ENCODE measurements around the gene ALG12. TPM values are rescaled to one million over a fixed set of nuclear protein-coding genes. Genes with fewer than 3 reads are reported as not detected.

The ALG12 gene
- total and polyA plus RNA-seq, 2 of the 8 experiments (the other 6 are each of a cell fraction or from before 2014, with no cell fraction given) = 13.4 to 22.5 TPM

GRCh38 chr22:49960159-49961004 lies 42.1 kb upstream of the ALG12 start, which contains the start of gene PIM3 (continued):
- TF ChIP-seq CHD7 (IDR thresholded peaks at IDR 0.05; ENCODE audit: insufficient replicate concordance, low read length) (no peak), HDAC6 (IDR thresholded peaks at IDR 0.05; ENCODE audit: low read depth, low read length) (no peak), POLR2A (IDR thresholded peaks at IDR 0.05; ENCODE audit: control extremely low read depth in 1 of 2, low read depth in 2 of 2, low read length in 2 of 2) (peak in 1 of 2 experiments; percentile 77; a peak in 2 of 3 replicates), E2F6 (IDR thresholded peaks at IDR 0.05) (peak; percentile 73), CTBP2 (IDR thresholded peaks at IDR 0.05; ENCODE audit: borderline replicate concordance, insufficient read depth, insufficient read length, low read length) (no peak), RXRA (IDR thresholded peaks at IDR 0.05; ENCODE audit: insufficient read depth, low read depth, low read length) (no peak), ATF3 (IDR thresholded peaks at IDR 0.05; ENCODE audit: insufficient read depth, low read depth, low read length) (no peak), SRF (IDR thresholded peaks at IDR 0.05; ENCODE audit: low read depth, low read length) (no peak)

Data from H1 (cell line).